ENCODE measurements around the gene ANKS4B. TPM values are rescaled to one million over a fixed set of nuclear protein-coding genes. Genes with fewer than 3 reads are reported as not detected.

ANKS4B gene
- total and polyA plus RNA-seq, 2 of the 8 experiments (the other 6 are each of a cell fraction or from before 2014, with no cell fraction given): 0.06 to 0.15 TPM

DNA sequence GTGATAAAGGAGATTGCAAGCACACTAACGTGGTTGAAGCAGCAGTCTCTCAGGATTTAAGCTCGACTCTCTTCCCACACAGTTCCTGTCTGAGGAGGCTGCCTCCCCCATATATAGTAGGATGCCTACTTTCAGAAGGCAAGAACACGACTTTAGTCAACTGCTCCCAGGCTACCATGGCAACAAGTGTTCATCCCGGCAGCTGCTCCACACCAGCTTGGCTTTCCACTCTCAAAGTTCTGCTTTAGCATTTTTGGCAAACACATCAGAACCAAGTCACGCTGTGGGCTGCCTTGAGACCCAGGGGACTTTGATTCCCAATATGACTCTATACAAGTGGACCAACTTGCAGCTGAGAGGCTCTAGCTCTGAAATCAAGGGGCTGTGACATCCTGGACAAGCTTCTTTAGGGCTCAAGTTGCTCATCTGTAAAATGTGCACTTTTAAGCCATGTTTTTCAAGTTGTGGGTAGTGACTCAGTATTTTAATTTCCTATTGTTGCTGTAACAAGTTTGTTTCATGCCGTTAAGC lies 38.7 kb upstream of the ANKS4B start:
- POLR2A ChIA-PET (ENCODE audit: partially characterized antibody): no interaction called here
- DNase-seq (ENCODE audit: low read depth in 1 of 2, low spot score in 2 of 2) (no peak), FAIRE-seq (no peak)

More for the DNA sequence above, 38.7 kb upstream of the ANKS4B start:
- H3K27ac ChIP-seq (ENCODE audit: low read depth, low read length): no peak overlapping the region
- H2BK12ac ChIP-seq (ENCODE audit: low read depth, low read length): no peak overlapping the region
- H3K14ac ChIP-seq (ENCODE audit: insufficient read length): no peak overlapping the region
- H2AK5ac ChIP-seq (ENCODE audit: low read depth, low read length): no peak overlapping the region
- H3K18ac ChIP-seq (ENCODE audit: extremely low read depth, low read length): no peak overlapping the region
- H3K79me1 ChIP-seq (ENCODE audit: low read depth, low read length): no peaks in the 10 kb centered on the region
- H3K4me2 ChIP-seq (ENCODE audit: insufficient read depth in 1 of 2, low read depth in 2 of 2, low read length in 2 of 2): no peak overlapping the region
- H4K20me1 ChIP-seq (replicated peaks in 1 of 2; ENCODE audit: control insufficient read depth in 1 of 2, insufficient read depth in 2 of 2, low read length in 2 of 2): peaks cover 0 to 1% of the 10 kb centered on the region in 2 experiments
- H2BK120ac ChIP-seq (replicated peaks; ENCODE audit: low read depth, low read length): no peak overlapping the region
- no peaks in the 10 kb centered on the region for H3K23me2 ChIP-seq (ENCODE audit: low read depth, low read length)
- no peak overlapping the region for H3K4me3 ChIP-seq (ENCODE audit: extremely low read depth in 1 of 4, insufficient read depth in 2 of 4, low read depth in 3 of 4, low read length in 4 of 4)
- H4K91ac ChIP-seq (replicated peaks; ENCODE audit: insufficient read length, low read length): no peak overlapping the region
- 81% methylated on average over 6 of the region's 6 CpGs; no CpG with 5 or more reads in 1 of the 2 experiments for WGBS, 2 experiments (ENCODE audit: extremely low coverage in 1 of 2, insufficient coverage in 1 of 2, insufficient read length in 1 of 2, insufficient replicate concordance in 2 of 2, low coverage in 1 of 2, low lambda C conversion rate in 2 of 2, missing lambda C conversion rate in 1 of 2)
- H3K4ac ChIP-seq (replicated peaks; ENCODE audit: insufficient read length, low read depth, low read length): no peak overlapping the region
- no peak overlapping the region for H3K9ac ChIP-seq (replicated peaks in 1 of 4; ENCODE audit: extremely low read depth in 1 of 4, low read depth in 3 of 4, low read length in 3 of 4)
- H3K36me3 ChIP-seq (ENCODE audit: control insufficient read depth in 2 of 4, insufficient read depth in 4 of 4, low read length in 3 of 4): no peaks in the 10 kb centered on the region
- no peak overlapping the region for H3K56ac ChIP-seq (replicated peaks; ENCODE audit: insufficient read length, low read depth, low read length)
- H4K5ac ChIP-seq (ENCODE audit: insufficient read length, low read depth, low read length): no peak overlapping the region
- no peak overlapping the region; the same call in 1 of the 2 replicates for H2AFZ ChIP-seq (ENCODE audit: low read length)
- no peak overlapping the region for H2BK20ac ChIP-seq (ENCODE audit: low read length)
- H2BK15ac ChIP-seq (ENCODE audit: low read length): no peak overlapping the region
- no peak overlapping the region for H4K8ac ChIP-seq (ENCODE audit: extremely low read depth, insufficient read depth, low read length)
- no peak overlapping the region for H3K23ac ChIP-seq (ENCODE audit: insufficient read length)
- H3K9me3 ChIP-seq (ENCODE audit: insufficient read depth in 2 of 2, low read depth in 1 of 2, low read length in 1 of 2): no peaks in the 10 kb centered on the region
- H3K79me2 ChIP-seq (ENCODE audit: control insufficient read depth in 1 of 2, insufficient read depth in 2 of 2, low read length in 2 of 2): no peaks in the 10 kb centered on the region
- H2BK5ac ChIP-seq (ENCODE audit: low read depth, low read length): no peak overlapping the region
- CTCF ChIA-PET (ENCODE audit: partially characterized antibody): interaction anchor here (1.0 to 1.3 kb wide), 2 partner anchors 37 to 106 kb away, joined by 3 to 5 read pairs; no protein-coding TSS in a partner anchor
- TF ChIP-seq, protein P1, sequence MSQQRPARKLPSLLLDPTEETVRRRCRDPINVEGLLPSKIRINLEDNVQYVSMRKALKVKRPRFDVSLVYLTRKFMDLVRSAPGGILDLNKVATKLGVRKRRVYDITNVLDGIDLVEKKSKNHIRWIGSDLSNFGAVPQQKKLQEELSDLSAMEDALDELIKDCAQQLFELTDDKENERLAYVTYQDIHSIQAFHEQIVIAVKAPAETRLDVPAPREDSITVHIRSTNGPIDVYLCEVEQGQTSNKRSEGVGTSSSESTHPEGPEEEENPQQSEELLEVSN (IDR thresholded peaks at IDR 0.05): no peak
- TF ChIP-seq POU5F1 (IDR thresholded peaks at IDR 0.05; ENCODE audit: low read depth, low read length): no peak
- TF ChIP-seq SP4 (IDR thresholded peaks at IDR 0.05; ENCODE audit: low read length): no peak
- TF ChIP-seq KDM1A (IDR thresholded peaks at IDR 0.05; ENCODE audit: borderline replicate concordance, low read length): no peak
- TF ChIP-seq TEAD4 (IDR thresholded peaks at IDR 0.05; ENCODE audit: low read depth, low read length): no peak
- no peak for TF ChIP-seq BCL11A (IDR thresholded peaks at IDR 0.05; ENCODE audit: low read depth in 2 of 2, low read length in 2 of 2)
- TF ChIP-seq RNF2 (IDR thresholded peaks at IDR 0.05; ENCODE audit: borderline replicate concordance, low read depth, low read length, missing control alignments, poor library complexity, severe bottlenecking): no peak
- TF ChIP-seq SIRT6 (IDR thresholded peaks at IDR 0.05; ENCODE audit: low read length): no peak
- no peak for TF ChIP-seq CHD2 (IDR thresholded peaks at IDR 0.05; ENCODE audit: low read length)
- H3K4me1 ChIP-seq (replicated peaks in 1 of 4; ENCODE audit: control insufficient read depth in 3 of 4, insufficient read depth in 4 of 4, low read length in 3 of 4): no peaks in the 10 kb centered on the region
- no peaks in the 10 kb centered on the region for H3K27me3 ChIP-seq (replicated peaks in 1 of 4; ENCODE audit: control insufficient read depth in 3 of 4, extremely low read depth in 1 of 4, insufficient read depth in 3 of 4, low read length in 3 of 4)

Data from H1 (cell line).